ENCODE measurements around the gene CFAP90. TPM values are rescaled to one million over a fixed set of nuclear protein-coding genes. Genes with fewer than 3 reads are reported as not detected.

Gene CFAP90
- total RNA-seq, 4 donors from 2014 or later: not detected

DNA sequence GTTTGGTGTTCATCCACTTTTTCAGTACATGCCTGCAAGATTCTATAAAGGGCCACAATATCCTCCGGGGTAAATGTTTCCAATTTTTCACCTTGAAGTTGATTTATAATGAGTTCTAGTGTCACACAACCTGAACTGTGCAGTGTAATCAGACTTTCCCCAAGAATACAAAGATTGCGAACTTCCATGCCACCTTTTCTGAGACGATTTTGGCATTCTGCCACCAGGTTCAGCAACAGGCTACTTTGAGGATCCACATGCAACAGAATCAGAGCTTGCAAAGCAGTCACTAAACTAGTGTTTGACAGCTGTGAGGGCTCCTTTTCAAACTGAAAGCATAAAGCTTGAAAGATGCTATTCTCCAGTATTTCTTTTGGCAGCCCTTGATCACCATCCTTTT, 16.3 kb upstream of the CFAP90 start:
- no peak for TF ChIP-seq POLR2A (IDR thresholded peaks at IDR 0.05)
- TF ChIP-seq, protein P1, sequence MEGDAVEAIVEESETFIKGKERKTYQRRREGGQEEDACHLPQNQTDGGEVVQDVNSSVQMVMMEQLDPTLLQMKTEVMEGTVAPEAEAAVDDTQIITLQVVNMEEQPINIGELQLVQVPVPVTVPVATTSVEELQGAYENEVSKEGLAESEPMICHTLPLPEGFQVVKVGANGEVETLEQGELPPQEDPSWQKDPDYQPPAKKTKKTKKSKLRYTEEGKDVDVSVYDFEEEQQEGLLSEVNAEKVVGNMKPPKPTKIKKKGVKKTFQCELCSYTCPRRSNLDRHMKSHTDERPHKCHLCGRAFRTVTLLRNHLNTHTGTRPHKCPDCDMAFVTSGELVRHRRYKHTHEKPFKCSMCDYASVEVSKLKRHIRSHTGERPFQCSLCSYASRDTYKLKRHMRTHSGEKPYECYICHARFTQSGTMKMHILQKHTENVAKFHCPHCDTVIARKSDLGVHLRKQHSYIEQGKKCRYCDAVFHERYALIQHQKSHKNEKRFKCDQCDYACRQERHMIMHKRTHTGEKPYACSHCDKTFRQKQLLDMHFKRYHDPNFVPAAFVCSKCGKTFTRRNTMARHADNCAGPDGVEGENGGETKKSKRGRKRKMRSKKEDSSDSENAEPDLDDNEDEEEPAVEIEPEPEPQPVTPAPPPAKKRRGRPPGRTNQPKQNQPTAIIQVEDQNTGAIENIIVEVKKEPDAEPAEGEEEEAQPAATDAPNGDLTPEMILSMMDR (IDR thresholded peaks at IDR 0.05 in 4 of 5, conservative IDR thresholded peaks at IDR 0.05 in 1 of 5): no peak
- Histone ChIP-seq H3K27ac (no peak overlapping the region), H3K9me3 (no peaks in the 10 kb centered on the region), H3K36me3 (peaks cover 4 to 32% of the 10 kb centered on the region in 2 donors), H3K4me3 (no peak overlapping the region), H3K27me3 (no peaks in the 10 kb centered on the region), H3K4me1 (peaks cover 28 to 33% of the 10 kb centered on the region in 2 donors)
- ATAC-seq (no peak), DNase-seq (no peak)
- in situ Hi-C loops (cut with MboI; ENCODE audit: low sequenced_read_pairs in 4 of 4): loop anchor here in 2 of 4 donors (25.0 kb wide), 2 partner anchors 595 to 1230 kb away; partner anchors contain the start of genes NSUN2 (in 2 of the 2) and SRD5A1 (in 2 of the 2)
- intact Hi-C loops (cut with DNase I; ENCODE audit: low total_unique reads): loop anchor here (5.0 kb wide), 2 partner anchors 100 to 1155 kb away; partner anchors contain the start of gene TENT4A

DNA sequence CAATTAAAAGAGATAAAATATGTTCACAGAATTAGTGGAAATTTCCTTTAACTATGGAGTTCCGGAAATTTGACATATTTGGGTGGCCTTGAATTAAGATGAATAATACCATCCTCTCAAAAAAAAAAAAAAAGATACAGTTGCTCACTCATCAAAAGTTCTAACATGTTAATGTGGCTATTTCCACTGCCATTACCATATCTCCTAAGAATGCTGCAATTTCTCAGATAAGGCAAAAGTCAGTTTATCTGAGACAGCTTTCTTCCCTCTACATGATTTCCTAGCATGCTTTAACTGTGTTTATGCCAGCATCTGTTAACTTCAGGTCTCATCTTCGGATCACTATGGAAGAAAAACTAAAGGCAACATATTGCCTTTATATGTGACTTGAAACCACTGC, 15.3 kb upstream of the CFAP90 start:
- Histone ChIP-seq H3K4me1 (peaks cover 21 to 25% of the 10 kb centered on the region in 2 donors), H3K27ac (no peak overlapping the region), H3K9me3 (no peaks in the 10 kb centered on the region), H3K27me3 (no peaks in the 10 kb centered on the region), H3K36me3 (peaks cover 6 to 43% of the 10 kb centered on the region in 2 donors), H3K4me3 (no peak overlapping the region)
- ATAC-seq (no peak), DNase-seq (no peak)
- in situ Hi-C loops (cut with MboI; ENCODE audit: low sequenced_read_pairs in 4 of 4): loop anchor here in 2 of 4 donors (25.0 kb wide), 2 partner anchors 596 to 1229 kb away; partner anchors contain the start of genes NSUN2 (in 2 of the 2) and SRD5A1 (in 2 of the 2)
- no peak for TF ChIP-seq POLR2A (IDR thresholded peaks at IDR 0.05)
- TF ChIP-seq, protein P1 (IDR thresholded peaks at IDR 0.05 in 4 of 5, conservative IDR thresholded peaks at IDR 0.05 in 1 of 5): no peak
- intact Hi-C loops (cut with DNase I; ENCODE audit: low total_unique reads): loop anchor here (5.0 kb wide), 2 partner anchors 99 to 1154 kb away; partner anchors contain the start of gene TENT4A

DNA sequence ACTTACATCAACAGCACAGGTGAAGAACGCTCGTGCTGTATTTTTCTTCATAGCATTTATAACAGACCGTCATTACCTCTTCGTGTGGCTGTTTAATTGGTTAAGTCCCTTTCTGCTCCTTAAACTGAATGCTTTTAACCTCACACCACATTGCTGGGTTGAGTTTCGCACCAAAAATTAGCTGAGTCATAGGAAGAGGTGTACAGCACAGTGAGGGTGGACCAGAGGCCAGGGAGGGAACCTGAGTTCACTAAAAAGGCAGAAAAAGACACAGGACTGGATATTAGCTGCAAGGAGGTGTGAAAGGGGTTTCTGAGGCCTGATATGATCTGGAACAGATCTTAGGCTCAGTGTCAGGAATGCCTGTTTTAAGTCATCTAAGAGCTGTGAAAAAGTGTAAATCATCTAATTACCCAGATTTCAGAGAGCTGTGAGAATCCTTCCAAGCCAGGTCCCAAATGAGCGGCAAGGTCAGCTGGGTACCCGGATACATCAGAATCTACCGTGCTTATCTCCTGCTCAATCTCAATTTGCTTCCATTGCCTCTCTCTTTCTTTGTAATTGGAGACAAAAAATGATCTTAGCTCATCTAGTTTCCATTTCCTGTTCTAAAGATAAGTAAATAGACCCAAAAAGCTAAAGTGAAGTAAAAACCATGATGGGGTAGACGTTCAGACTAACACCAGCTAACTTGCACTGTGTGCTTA, 7.1 kb upstream of the CFAP90 start:
- H3K4me3 ChIP-seq: no peak overlapping the region
- H3K4me1 ChIP-seq: no peaks in the 10 kb centered on the region
- ATAC-seq (no peak), DNase-seq (no peak)
- no peak overlapping the region for H3K27ac ChIP-seq
- H3K9me3 ChIP-seq: no peaks in the 10 kb centered on the region
- TF ChIP-seq POLR2A (IDR thresholded peaks at IDR 0.05): no peak
- TF ChIP-seq, protein P1 (IDR thresholded peaks at IDR 0.05 in 4 of 5, conservative IDR thresholded peaks at IDR 0.05 in 1 of 5): no peak
- in situ Hi-C loops (cut with MboI; ENCODE audit: low sequenced_read_pairs in 4 of 4) (loop anchor here in 2 of 4 donors (25.0 kb wide), 2 partner anchors 604 to 1221 kb away; partner anchors contain the start of genes NSUN2 (in 2 of the 2) and SRD5A1 (in 2 of the 2)), intact Hi-C loops (cut with DNase I; ENCODE audit: low total_unique reads) (no loop called here)
- H3K27me3 ChIP-seq: no peaks in the 10 kb centered on the region
- H3K36me3 ChIP-seq: peaks cover 6 to 44% of the 10 kb centered on the region in 2 donors

DNA sequence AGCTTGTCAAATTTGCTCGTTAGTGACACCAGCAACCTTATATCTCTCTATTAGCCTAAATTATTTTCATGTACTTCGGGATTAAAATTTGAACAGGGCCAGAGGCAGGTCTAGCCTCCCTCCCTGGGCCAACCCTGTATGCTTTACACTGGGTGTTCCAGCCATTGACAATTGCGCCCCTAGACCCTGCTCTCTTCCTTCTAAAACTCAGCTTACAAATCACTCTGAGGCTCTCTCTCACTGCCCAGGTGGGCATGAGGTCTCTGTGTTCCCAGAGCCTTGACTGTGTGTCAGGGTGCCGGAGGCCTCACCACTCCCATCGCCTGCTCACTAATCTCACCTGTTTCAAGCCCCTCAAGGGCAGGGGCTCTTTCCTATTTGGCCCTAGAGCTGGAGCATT, 6.4 kb upstream of the CFAP90 start:
- ATAC-seq (no peak), DNase-seq (no peak)
- intact Hi-C loops (cut with DNase I; ENCODE audit: low total_unique reads) (no loop called here), in situ Hi-C loops (cut with MboI; ENCODE audit: low sequenced_read_pairs in 4 of 4) (loop anchor here in 2 of 4 donors (25.0 kb wide), 2 partner anchors 605 to 1220 kb away; partner anchors contain the start of genes NSUN2 (in 2 of the 2) and SRD5A1 (in 2 of the 2))
- Histone ChIP-seq H3K9me3 (no peaks in the 10 kb centered on the region), H3K27ac (no peak overlapping the region), H3K4me1 (no peaks in the 10 kb centered on the region), H3K27me3 (no peaks in the 10 kb centered on the region), H3K4me3 (no peak overlapping the region), H3K36me3 (peaks cover 6 to 37% of the 10 kb centered on the region in 2 donors)
- TF ChIP-seq, protein P1 (IDR thresholded peaks at IDR 0.05 in 4 of 5, conservative IDR thresholded peaks at IDR 0.05 in 1 of 5): no peak
- no peak for TF ChIP-seq POLR2A (IDR thresholded peaks at IDR 0.05)

All from gastrocnemius medialis (tissue), 4 donors.